Mononuclear cell (primary cell): ENCODE measurements around the gene GAL3ST3. TPM values are rescaled to one million over a fixed set of nuclear protein-coding genes. Genes with fewer than 3 reads are reported as not detected.
"Not testable (repeated sequence)": the region's sequence is repeated elsewhere in the genome, so short reads cannot be mapped to it uniquely, and the experiment has no call there.

Experiments used
- H3K27me3 ChIP-seq: 2 replicates; pipeline ENCODE4 v1.6.0; 2011; ENCODE audit warnings: low read length, control low read depth; ENCODE audit not compliant: insufficient read depth
- H3K4me1 ChIP-seq: 2 replicates; pipeline ENCODE4 v1.5.1; 2011; ENCODE audit warnings: mild to moderate bottlenecking, low read length, control low read depth; ENCODE audit not compliant: insufficient read depth
- H3K4me3 ChIP-seq: 2 replicates; pipeline ENCODE4 v1.5.1; 2011; ENCODE audit warnings: mild to moderate bottlenecking, low read length, moderate library complexity
- H3K9me3 ChIP-seq: 2 replicates; pipeline ENCODE4 v1.5.1; 2011; ENCODE audit warnings: low read depth, mild to moderate bottlenecking, control low read depth, low read length
- total RNA-seq: library from RNA; depleted of rRNA; stranded (reverse); fragments of >200 nt; gene quantifications from one replicate; pipeline ENCODE4 v1.2.3, GENCODE V29; 2012

Gene GAL3ST3, protein sequence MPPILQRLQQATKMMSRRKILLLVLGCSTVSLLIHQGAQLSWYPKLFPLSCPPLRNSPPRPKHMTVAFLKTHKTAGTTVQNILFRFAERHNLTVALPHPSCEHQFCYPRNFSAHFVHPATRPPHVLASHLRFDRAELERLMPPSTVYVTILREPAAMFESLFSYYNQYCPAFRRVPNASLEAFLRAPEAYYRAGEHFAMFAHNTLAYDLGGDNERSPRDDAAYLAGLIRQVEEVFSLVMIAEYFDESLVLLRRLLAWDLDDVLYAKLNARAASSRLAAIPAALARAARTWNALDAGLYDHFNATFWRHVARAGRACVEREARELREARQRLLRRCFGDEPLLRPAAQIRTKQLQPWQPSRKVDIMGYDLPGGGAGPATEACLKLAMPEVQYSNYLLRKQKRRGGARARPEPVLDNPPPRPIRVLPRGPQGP
- total RNA-seq: not detected

DNA sequence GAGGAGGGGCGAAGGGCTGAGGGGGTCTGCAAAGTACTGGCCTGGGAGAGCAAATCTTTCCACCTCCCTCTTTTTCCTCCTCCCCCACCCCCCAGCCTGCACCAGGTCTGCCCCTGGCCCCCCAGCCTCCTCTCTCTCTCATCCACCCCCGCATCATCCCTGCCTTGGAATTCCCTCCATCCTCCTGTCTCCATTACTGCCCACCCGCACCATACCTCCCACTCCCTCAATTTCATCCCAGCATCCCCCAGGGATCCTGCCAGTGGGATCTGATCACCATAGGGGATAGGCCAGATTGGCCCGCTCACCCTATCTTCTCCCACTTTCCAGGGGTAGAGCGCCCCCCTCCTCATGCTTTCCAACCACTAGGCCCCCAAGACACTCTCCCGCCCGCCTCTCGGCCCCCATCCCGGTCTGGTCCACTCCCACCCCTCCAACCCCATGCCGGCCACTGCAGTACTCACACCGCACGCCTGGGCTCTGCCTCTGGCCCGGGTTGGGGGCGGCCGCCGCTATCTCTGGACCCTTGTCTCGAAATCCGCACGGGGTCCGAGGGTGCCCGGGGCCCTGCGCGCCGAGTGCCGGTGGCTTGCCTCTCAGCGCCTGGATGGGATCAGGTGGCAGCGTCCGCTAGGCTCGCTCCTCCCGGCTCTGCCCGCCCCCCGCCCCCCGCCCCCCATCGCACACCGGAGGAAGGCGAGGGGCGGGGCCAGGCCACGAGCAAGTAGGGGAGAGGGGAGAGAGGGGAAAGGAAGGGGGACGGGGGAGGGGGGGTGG lies at the start of gene GAL3ST3:
Gene GAL3ST3, minus strand, starts transcription at position 615 of the 777 bp plus-strand sequence. CDS start 3,746 bp downstream, outside the sequence.
- no peak within 1 kb of the TSS for H3K4me3 ChIP-seq
- peaks cover 2% of the 10 kb centered on the region for H3K27me3 ChIP-seq

DNA sequence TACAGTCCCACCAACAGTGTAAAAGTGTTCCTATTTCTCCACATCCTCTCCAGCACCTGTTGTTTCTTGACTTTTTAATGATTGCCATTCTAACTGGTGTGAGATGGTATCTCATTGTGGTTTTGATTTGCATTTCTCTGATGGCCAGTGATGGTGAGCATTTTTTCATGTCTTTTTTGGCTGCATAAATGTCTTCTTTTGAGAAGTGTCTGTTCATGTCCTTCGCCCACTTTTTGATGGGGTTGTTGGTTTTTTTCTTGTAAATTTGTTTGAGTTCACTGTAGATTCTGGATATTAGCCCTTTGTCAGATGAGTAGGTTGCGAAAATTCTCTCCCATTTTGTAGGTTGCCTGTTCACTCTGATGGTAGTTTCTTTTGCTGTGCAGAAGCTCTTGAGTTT lies 43.2 kb upstream of the GAL3ST3 start:
- not testable (repeated sequence) for H3K9me3 ChIP-seq, H3K27me3 ChIP-seq, H3K4me3 ChIP-seq
- H3K4me1 ChIP-seq: peaks cover 12% of the 10 kb centered on the region

More for the DNA sequence above, at the start of gene GAL3ST3:
- H3K4me1 ChIP-seq: peaks cover 31% of the 10 kb centered on the region
- no peaks in the 10 kb centered on the region for H3K9me3 ChIP-seq

DNA sequence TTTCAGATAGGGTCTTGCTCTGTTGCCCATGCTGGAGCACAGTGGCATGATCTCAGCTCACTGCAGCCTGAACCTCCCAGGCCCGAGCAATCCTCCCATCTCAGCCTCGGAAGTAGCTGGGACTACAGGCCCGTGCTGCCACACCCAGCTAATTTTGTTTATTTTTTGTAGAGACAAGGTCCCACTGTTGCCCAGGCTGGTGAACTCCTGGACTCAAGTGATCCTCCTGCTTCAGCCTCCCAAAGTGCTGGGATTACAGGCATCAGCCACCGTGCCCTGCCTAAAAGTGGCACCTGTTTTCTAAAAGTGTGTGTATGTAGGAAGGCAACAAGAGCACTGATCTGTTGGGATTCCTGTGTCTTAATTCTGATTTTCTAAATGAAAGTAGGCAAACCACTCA lies 41.3 kb upstream of the GAL3ST3 start:
- Histone ChIP-seq H3K9me3 (no peaks in the 10 kb centered on the region), H3K4me3 (no peak overlapping the region), H3K27me3 (no peaks in the 10 kb centered on the region), H3K4me1 (peaks cover 19% of the 10 kb centered on the region)

DNA sequence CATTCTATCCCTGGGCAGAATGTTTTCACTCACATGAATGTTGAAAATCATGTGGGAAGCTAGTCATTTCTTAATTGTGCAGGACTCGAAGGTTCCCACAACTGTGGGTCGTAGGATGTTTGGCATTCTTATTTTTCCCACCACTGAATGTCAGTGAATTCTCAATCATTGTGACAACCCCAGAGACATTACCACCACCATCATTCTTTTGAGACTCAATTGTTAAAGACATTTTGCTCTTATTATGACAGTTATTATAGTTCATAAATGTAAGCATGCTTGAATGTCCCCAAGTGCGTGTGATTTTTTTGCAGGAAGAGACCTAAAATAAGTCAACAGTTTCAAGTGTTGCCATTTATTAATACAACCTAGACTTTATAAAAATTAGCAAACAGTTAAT lies 40.1 kb upstream of the GAL3ST3 start:
- no peak overlapping the region for H3K4me3 ChIP-seq
- H3K9me3 ChIP-seq: no peaks in the 10 kb centered on the region
- no peaks in the 10 kb centered on the region for H3K27me3 ChIP-seq
- peaks cover 27% of the 10 kb centered on the region for H3K4me1 ChIP-seq

DNA sequence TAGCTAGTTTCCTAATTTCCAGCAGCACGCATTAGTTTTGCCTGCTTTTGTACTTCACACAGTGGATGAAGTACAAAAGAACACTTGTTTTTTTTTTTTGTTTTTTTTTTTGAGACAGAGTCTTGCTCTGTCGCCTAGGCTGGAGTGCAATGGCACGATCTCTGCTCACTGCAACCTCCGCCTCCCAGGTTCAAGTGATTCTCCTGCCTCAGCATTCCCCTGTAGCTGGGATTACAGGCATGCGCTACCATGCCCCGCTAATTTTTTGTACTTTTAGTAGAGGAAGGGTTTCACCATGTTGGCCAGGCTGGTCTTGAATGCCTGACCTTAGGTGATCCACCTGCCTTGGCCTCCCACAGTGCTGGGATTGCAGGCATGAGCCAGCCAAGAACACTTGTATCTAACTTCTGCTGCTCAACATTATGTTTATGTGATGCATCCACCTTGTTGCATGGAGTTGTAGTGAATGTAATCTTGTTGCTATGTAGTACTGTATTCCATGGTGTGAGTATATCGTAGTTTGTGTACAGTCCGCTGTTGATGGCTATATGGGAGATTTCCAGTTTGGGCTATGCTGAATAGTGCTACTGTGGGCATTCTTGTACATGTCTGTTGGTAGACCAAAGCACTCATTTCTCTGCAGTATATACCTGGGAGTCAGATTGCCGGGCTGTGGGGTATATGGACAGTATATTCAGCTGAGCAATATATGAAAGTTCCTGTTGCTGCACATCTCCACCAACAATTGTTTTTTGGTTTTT lies 38.4 kb upstream of the GAL3ST3 start:
- Histone ChIP-seq H3K4me3 (no peak overlapping the region), H3K9me3 (no peaks in the 10 kb centered on the region), H3K27me3 (no peaks in the 10 kb centered on the region), H3K4me1 (peaks cover 44% of the 10 kb centered on the region)

DNA sequence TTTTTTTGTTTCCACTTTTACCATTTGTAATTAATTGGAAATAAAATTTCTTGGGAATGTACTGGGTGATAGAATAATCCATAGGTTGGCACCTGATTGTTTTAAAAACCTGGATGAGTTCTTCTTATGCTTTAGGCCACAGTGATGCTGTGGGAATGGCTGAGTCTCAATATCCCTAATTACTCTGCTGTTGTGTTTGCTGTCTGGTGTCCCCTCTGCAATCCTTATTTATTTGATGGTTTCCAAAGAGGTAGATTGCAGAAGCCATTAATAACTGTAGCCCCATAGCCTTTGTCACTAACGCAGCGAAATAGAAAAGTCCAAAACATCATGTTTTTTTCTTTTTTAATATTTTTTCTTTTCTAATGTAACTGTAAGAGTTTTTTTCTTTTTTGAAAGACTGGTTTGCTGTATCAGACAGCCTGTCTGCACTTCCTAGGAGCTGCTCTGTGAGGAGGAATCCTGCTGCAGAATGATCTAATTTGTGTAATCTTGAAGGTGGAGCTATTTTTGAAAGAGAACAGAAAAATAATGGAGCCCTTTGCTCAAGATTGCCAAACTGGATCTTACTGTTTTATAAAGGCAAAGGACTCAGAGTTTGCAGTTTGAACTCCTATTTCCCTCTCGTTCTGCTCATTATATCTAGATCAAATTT lies 36.0 kb upstream of the GAL3ST3 start:
- Histone ChIP-seq H3K4me1 (peaks cover 63% of the 10 kb centered on the region), H3K9me3 (no peaks in the 10 kb centered on the region), H3K27me3 (no peaks in the 10 kb centered on the region), H3K4me3 (no peak overlapping the region)

DNA sequence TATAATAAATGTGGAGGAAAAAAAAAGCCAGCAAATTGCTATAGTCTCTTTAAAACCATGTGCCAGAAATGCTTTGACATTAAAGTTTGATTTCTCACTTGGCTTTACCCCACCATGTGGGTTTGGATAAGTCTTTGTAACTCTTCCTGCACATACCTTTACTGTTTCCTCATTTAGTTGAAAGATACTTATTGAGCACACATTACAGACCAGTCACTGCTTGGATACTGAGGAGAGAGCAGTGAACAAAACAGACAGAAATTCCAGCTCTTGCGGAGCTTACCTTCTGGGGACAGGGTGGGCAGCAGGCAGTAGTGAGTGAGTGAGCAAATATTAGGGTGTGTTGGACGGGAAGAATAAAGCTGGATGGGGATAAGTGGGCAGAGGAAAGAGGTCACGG lies 34.8 kb upstream of the GAL3ST3 start:
- H3K27me3 ChIP-seq: no peaks in the 10 kb centered on the region
- H3K4me1 ChIP-seq: peaks cover 74% of the 10 kb centered on the region
- no peaks in the 10 kb centered on the region for H3K9me3 ChIP-seq
- H3K4me3 ChIP-seq: no peak overlapping the region

DNA sequence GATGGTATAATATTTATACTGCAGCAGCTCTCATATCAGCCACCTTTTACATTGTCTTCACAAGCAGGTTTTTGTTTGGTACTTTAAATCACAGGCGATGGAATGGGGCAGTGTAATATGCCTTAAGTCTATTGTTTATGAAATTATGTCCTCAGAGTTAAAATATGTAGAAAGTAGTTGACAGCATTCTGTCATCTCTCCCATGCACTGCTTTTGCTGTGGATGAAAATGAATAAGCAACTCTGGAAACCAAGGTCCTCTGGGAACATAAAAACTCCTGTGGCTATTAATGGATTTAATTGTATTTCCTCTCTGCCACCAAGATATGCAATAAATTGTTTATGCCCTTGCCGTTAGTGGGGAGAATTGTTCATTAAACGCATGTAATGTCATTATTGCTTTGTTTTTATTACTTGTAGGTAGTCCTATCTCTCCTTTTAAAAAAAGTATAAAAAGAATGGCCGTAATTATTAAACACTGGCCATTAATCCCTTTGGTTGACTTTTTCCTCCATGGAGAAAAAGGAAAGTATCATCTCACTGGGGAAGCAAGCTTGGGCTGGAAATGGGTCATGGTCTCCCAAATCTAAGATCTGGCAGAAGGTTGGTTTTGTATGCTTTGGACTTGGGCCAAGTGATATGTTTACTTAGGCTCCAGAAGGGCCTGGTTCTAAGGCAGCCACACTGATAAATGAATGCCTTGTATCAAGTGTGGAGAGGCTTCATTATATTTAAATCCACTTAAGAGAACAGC lies 34.2 kb upstream of the GAL3ST3 start:
- H3K27me3 ChIP-seq: no peaks in the 10 kb centered on the region
- H3K4me1 ChIP-seq: peaks cover 80% of the 10 kb centered on the region
- no peaks in the 10 kb centered on the region for H3K9me3 ChIP-seq
- H3K4me3 ChIP-seq: no peak overlapping the region

DNA sequence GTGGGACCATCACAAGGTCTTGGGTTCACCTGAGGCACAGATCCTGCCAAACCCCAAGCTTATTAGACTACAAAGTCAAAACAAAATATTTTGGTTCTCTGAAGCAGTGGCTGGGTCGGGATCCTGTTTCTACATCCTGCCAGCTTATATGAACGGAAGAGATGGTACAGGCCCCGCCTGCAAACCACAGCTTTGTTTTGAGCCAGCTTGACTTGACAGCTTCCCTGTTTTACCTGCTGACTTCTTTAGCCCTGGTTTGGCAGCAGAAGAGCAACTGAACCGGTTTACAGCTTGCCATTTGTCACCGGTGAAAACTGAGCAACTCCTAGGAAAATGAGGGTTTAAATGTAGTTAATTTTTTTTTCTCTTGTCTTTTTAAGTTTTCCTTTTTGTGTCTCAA lies 32.5 kb upstream of the GAL3ST3 start:
- H3K27me3 ChIP-seq: no peaks in the 10 kb centered on the region
- H3K4me3 ChIP-seq: peak overlapping the region; percentile 26
- H3K9me3 ChIP-seq: no peaks in the 10 kb centered on the region
- peaks cover 81% of the 10 kb centered on the region for H3K4me1 ChIP-seq

DNA sequence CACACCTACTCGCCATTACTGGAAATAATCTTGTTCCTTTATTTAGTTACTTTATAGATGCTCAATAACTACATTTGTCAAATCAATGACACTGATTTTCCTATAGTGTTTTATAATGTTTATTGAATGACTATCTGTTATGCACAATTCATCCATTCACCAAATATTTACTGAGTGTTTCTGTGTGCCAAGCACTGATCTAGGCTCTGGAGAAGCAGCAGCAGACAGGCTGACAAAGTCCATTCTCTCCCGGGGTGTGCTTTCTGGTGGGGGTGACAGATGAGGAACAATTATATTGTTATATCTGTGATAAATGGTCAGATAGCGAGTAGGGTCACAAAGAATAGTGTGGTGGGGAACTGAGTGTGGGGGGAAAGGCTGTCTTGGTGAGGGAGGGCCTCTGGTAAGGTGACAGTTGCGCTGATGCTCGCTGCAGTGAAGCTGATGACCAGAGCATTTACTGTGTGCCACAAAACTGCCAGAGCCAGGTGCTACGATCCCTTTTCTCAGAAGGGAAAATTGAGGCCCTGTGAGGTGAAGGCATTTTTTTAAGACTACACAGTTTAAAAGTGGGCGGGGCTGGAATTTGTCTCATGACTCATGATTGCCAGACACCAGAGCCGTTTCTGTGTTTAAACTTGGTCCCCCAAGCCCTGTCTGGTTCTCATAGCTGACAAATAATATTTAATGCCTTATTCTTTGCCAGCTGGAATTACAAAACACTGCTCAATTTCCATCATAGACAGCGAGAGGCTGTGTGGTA lies 31.3 kb upstream of the GAL3ST3 start:
- no peaks in the 10 kb centered on the region for H3K9me3 ChIP-seq
- H3K4me1 ChIP-seq: peaks cover 80% of the 10 kb centered on the region
- H3K4me3 ChIP-seq: no peak overlapping the region
- H3K27me3 ChIP-seq: no peaks in the 10 kb centered on the region

DNA sequence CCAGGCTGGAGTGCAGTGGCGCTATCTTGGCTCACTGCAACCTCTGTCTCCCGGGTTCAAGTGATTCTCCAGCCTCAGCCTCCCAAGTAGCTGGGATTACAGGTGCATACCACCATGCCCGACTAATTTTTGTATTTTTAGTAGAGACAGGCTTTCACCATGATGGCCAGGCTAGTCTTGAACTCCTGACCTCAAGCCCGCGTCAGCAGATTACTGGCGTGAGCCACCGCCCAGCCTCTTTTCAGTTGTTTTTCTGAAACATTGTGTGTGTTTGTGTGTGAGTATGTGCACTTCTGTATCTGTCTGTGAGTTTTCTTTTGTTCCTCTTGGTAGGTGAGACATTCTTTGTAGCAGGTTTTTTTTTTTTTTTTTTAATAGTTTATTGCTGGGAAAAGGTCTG lies 30.0 kb upstream of the GAL3ST3 start:
- H3K27me3 ChIP-seq, H3K4me3 ChIP-seq, H3K9me3 ChIP-seq: not testable (repeated sequence)
- H3K4me1 ChIP-seq: peaks cover 71% of the 10 kb centered on the region

DNA sequence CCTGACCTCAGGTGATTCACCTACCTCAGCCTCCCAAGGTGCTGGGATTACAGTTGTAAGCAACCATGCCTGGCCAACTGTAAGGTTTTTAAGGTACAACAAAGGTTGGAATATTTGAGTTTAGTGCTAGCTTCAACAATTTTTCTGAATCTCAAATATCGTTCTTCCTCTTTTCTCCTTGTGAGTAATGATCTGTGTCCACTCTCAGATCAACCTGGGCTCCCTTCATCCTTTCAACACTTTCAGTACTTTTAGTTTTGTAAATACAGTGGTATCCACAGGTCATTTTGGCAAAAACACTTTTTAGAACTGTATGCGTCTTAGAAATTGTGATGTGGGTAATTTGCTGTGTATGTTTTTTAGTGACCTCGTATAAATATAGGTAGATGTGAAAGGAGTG lies 29.0 kb upstream of the GAL3ST3 start:
- H3K9me3 ChIP-seq: no peaks in the 10 kb centered on the region
- H3K4me1 ChIP-seq: peaks cover 64% of the 10 kb centered on the region
- no peaks in the 10 kb centered on the region for H3K27me3 ChIP-seq
- H3K4me3 ChIP-seq: no peak overlapping the region

DNA sequence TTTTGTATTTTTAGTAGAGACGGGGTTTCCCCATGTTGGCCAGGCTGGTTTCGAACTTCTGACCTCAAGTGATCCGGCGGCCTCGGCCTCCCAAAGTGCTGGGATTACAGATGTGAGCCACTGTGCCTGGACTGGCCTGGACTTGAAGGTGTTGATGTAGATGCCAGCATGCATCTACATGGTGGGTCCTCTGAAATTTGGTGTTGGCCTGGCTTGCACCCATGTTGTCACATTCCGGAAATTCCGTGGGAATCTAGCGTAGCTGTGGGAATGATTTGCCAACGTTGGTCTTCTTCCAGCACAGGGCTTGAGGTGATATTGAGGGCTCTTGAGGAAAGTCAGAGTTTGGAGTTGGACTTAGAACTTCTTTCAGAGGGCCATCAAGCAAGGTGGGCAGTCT lies 27.6 kb upstream of the GAL3ST3 start:
- Histone ChIP-seq H3K9me3 (no peaks in the 10 kb centered on the region), H3K27me3 (no peaks in the 10 kb centered on the region), H3K4me1 (peaks cover 62% of the 10 kb centered on the region)

More for the DNA sequence above, 27.6 kb upstream of the GAL3ST3 start:
- H3K4me3 ChIP-seq: no peak overlapping the region
